ENCODE results near the gene STYX.
"Not testable (repeated sequence)": the region's sequence is repeated elsewhere in the genome, so short reads cannot be mapped to it uniquely, and the experiment has no call there.

The STYX gene

DNA sequence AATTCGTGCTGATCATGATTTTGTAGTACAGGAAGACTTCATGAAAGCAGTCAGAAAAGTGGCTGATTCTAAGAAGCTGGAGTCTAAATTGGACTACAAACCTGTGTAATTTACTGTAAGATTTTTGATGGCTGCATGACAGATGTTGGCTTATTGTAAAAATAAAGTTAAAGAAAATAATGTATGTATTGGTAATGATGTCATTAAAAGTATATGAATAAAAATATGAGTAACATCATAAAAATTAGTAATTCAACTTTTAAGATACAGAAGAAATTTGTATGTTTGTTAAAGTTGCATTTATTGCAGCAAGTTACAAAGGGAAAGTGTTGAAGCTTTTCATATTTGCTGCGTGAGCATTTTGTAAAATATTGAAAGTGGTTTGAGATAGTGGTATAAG, 2.5 kb upstream of the STYX start:
- not testable (repeated sequence) for DNase-seq (ENCODE audit: low read depth in 2 of 2)

DNA sequence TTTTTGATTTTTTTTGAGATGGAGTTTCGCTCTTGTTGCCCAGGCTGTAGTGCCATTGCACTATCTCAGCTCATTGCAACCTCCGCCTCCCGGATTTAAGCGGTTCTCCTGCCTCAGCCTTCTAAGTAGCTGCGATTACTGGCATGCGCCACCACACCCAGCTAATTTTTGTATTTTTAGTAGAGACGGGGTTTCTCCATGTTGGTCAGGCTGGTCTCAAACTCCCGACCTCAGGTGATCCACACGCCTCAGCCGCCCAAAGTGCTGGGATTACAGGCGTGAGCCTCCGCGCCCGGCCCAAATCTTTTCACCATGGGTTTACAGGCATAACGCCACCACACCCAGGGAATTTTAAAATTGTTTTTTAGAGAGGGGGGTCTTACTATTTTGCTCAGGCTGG, 931 bp upstream of the STYX start:
- DNase-seq (ENCODE audit: low read depth in 2 of 2) = not testable (repeated sequence)

DNA sequence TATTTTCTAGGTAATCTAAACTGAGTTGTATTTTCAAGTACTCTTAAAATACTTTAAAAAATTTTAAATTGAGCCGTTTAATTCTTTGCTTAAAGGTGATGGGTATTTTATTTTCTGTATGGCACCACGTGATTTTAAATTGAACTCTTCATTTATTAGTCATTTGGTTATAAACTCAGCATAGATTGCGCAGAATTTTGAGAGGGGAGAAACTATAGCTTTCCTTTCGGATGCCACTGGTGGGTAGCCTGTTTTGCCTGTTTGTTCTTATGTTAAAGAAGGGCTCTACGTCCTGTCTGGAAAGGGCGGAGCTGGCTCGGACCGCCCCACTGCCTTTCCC, 411 bp upstream of the STYX start:
- DNase-seq (ENCODE audit: low read depth in 2 of 2) = no peak

DNA sequence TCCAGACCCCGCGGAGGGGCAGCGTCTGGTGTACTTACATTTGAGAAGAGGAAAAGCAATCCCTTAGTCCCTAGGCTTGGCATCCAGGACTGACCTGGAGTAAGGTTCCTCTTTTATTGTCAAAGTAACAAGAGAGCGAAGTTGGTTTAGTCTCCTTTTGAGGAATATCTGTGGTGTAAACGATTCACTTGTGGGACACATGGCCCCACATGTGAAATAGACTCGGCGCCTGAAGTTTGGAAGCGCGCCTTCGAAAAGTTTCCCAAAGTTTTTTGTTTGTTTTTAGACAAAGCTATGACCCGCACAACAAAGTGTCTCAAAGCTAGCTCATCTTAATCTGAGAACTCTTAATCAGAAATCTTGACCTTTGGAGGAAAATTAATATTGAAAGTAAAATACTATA, 744 bp downstream of the STYX start:
- no peak for DNase-seq (ENCODE audit: low read depth in 2 of 2)

DNA sequence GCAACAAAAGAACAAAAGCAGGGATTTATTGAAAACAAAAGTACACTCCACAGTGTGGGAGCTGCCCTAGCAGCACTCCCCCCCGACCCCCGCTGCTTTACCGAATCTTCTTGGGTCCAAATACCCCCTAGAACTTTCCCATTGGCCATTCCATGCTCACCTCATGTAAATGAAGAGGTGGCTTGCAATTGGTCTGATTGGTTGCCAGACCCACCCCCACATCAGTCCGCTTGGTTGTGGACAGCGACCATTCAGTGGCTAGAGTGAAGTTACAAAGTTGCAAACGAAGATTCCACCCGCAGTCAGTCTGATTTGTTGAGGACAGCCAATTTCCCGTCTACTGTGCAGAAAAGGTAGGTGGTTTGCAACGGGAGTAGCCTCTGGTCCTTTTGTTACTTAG, 3.9 kb downstream of the STYX start:
- DNase-seq (ENCODE audit: low read depth in 2 of 2) = no peak

- DNase-seq (ENCODE audit: low read depth in 2 of 2) = no peak
Measured at GRCh38 chr14:52735921-52736489, 6.0 kb downstream of the STYX start.

- no peak for DNase-seq (ENCODE audit: low read depth in 2 of 2)
Measured at GRCh38 chr14:52738409-52738808, 8.4 kb downstream of the STYX start.

GRCh38 chr14:52740751-52741150, 10.8 kb downstream of the STYX start:
- no peak for DNase-seq (ENCODE audit: low read depth in 2 of 2)

GRCh38 chr14:52741865-52742264, 11.9 kb downstream of the STYX start:
- no peak for DNase-seq (ENCODE audit: low read depth in 2 of 2)

DNA sequence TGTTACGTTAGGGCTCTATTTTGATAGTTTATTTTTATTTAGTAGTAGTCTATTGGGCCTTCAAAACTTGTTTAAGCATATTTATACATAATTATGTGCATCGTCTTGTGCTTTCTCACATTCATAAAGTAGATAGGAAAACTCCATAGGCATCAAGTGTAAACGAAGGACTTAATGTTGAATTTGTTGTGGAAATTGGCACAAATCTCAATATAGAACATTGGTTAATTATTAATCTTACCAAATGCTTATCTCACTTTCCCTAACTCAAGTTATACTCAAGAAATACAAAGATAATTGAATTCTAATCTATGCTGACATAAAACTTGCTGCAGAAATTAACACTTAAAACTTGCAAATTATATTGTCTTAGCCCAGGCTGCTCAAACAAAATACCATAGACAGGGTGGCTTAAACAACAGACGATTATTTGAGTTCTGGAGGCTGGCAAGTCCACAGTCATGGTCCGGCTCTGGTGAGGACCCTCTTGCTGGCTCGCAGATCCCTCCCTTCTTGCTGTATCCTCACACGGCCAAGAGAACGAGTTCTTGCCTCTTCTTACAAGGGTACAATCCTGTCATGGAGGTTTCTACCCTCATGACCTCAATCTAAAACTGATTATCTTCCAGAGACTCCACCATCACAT, 18.8 kb downstream of the STYX start:
- DNase-seq (ENCODE audit: low read depth in 2 of 2) = no peak

DNA sequence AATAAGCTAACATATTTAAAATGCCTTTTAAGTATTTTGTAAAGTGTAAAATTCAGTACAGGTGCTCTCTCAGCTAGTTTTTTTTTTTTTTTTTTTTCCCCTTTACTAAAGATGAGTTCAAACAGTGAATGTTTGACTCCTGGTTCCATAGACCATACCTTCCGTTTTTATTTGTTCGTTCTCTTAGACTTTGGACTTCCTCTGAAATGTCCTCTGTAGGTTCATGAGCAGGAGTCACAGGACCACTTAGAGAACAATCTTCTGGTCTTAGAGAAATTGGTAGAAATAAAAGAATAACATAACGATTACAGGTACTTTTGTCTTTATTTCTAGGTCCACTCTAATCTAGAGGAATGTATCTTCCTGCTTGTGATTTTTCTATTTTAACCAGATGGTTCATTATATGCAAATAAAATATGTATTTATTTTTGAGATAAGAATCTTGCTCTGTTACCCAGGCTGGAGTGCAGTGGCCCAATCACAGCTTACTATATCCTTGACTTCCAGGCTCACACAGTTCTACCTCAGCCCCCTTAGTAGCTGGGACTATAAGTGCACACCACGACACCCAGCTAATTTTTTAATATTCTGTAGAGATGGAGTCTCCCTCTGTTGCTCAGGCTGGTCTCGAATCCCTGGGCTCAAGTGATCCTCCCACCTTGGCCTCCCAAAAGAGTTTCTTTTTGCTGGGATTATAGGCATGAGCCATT, 25.8 kb downstream of the STYX start:
- DNase-seq (ENCODE audit: low read depth in 2 of 2) = no peak

DNA sequence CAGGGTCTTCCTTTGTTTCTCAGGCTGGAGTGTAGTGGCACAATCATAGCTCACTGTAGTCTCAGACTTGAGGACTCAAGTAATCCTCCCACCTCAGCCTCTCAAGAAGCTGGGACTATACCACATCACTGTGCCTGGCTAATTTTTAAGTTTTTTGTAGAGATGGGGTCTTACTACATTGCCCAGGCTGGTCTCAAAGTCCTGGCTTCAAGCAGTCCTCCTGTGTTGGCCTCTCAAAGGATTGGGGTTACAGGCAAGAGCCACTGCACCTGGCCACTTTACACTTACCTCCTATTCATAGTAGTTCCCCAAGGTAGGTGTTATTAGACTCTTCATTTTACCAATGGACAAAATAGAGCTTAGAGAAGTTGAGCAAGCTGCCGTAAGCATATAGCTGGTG, 29.2 kb downstream of the STYX start:
- no peak for DNase-seq (ENCODE audit: low read depth in 2 of 2)

- not testable (repeated sequence) for DNase-seq (ENCODE audit: low read depth in 2 of 2)
Measured at GRCh38 chr14:52762923-52763322, 33.0 kb downstream of the STYX start.

GRCh38 chr14:52767058-52767833, 37.3 kb downstream of the STYX start:
- no peak for DNase-seq (ENCODE audit: low read depth in 2 of 2)

DNA sequence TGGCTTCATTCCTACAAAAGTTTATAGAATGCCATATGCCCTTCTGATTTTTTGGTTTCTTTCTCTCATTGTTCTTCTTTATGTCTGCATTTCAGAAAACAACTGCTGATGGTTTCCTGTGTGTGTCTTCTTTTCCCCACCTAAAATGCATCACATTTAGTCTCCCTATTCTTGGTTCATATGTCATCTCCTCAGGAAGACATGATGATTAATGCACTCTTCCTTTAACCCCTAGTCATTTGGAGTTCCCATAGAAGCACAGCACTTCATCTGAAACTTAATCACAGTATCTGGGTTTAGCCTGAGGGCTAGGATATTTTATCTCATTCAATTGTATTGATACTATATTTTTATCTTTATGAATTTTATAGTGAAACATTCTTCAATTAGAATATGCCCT, 39.9 kb downstream of the STYX start:
- DNase-seq (ENCODE audit: low read depth in 2 of 2) = no peak

- DNase-seq (ENCODE audit: low read depth in 2 of 2) = no peak
Measured at GRCh38 chr14:52776816-52777215, 46.9 kb downstream of the STYX start.

GRCh38 chr14:52778702-52779101, 48.7 kb downstream of the STYX start:
- no peak for DNase-seq (ENCODE audit: low read depth in 2 of 2)

DNA sequence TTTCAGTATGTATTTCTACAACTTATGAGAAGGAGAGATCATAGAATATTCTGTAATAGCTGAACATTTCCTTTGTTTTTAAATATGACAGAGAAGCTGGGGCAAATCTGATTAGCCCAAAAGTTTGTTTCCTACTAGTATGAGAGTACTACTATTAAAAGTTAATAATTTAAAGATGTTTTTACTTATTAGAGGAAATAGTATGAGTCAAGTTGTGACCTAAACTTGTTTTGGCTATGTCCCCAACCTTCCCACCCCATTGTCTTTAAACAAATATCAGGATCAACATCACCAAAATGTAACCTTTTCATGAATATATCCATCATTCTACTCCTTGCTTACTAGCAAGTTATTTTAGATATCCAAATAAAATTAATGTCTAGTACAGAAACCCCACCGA, 50.9 kb downstream of the STYX start:
- no peak for DNase-seq (ENCODE audit: low read depth in 2 of 2)

- no peak for DNase-seq (ENCODE audit: low read depth in 2 of 2)
Measured at GRCh38 chr14:52781629-52782028, 51.7 kb downstream of the STYX start.

GRCh38 chr14:52783206-52783605, 53.2 kb downstream of the STYX start:
- no peak for DNase-seq (ENCODE audit: low read depth in 2 of 2)

DNA sequence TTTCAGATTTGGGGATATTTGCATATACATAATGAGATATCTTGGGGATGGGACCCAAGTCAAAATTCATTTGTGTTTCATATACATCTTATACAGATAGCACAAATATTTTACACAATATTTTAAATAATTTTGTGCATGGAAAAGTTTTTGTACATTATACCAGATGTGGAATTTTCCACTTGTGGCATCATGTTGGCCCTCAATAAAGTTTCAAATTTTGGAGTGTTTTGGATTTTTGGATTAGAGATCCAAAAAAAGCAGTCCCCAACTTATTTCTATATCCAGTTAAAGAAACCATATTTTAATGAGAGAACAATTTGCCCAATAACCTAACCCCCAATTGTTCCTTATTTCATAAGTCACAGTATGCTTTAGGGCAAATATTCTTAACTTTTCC, 56.9 kb downstream of the STYX start:
- no peak for DNase-seq (ENCODE audit: low read depth in 2 of 2)

DNA sequence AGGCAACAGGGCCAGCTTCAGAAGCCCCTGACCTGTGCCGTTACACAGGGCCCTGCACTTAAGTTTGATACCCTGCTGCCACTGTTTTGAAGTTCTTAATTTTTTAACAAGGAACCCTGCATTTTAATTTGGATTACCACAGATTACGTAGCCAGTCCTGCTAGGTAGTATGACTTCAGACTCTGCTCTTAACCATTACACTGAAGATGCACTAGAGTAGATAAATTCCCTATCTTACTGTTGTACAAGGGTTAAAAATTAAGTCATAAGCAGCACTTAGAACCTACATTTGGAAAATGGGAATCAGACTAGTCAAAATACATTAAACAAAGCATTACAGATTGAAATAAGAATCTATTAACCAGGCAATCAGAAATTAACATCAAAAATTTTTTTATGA, 59.2 kb downstream of the STYX start:
- DNase-seq (ENCODE audit: low read depth in 2 of 2) = no peak
